OCI-LY1 (cell line): ENCODE results near the gene TYW1.

Experiments used
- CTCF ChIP-seq: fragments of 200-600 bp; sonication (generic), shearing (Covaris generic); IDR thresholded peaks from 2 replicates; pipeline ENCODE4 v1.5.1; 2017; ENCODE audit warnings: mild to moderate bottlenecking, antibody characterized with exemption, low read length, moderate library complexity, mixed read lengths
- EZH2 ChIP-seq: fragments of 200-600 bp; sonication (generic), shearing (Covaris generic); IDR thresholded peaks from 2 replicates; pipeline ENCODE4 v1.8.0; 2017; ENCODE audit warnings: borderline replicate concordance, mixed run types, mild to moderate bottlenecking, antibody characterized with exemption, low read length, moderate library complexity, mixed read lengths

- no peak; the same call in 1 of the 2 replicates for TF ChIP-seq CTCF
- no peak for TF ChIP-seq EZH2
Measured at GRCh38 chr7:66967029-66967428, 29.6 kb upstream of the TYW1 start.
